Measurements from ENCODE around the gene IGF2R.
A peak's percentile ranks its signal among the peaks of the same experiment; 100 is the strongest.
"Not testable (repeated sequence)": the region's sequence is repeated elsewhere in the genome, so short reads cannot be mapped to it uniquely, and the experiment has no call there.

The IGF2R gene

DNA sequence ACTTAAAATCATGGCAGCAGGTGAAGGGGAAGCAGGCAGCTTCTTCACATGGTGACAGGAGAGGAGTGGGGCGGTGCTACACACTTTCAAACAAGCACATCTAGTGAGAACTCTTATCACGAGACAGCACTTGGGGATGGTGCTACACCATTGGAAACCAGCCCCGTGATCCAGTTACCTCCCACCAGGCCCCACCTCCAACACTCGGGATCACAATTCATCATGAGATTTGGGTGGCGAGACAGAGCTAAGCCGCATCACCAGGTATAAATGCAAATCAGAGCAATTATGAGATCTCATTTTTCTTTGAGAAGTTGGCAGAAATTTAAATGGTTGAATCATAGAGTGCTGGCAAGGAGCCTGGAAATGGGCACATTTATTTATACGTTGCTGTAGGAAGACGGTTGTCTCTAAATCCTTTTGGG, 31.4 kb downstream of the IGF2R start:
- peak; percentile 48 for DNase-seq

DNA sequence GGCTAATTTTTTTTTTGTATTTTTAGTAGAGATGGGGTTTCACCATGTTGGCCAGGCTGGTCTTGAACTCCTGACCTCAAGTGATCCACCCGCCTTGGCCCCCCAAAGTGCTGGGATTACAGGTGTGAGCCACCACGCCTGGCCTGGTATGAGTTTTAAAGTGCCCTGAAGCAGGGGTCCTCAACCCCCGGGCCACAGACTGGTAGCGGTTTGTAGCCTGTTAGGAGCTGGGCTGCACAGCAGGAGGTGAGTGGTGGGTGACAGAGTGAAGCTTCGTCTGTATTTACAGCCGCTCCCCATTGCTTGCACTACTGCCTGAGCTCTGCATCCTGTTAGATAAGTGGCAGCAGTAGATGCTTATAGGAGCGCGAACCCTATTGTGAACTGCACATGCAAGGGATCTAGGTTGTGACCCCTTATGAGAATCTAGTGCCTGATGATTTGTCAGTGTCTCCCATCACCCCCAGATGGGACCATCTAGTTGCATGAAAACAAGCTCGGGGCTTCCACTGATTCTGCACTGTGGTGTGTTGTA, 32.1 kb downstream of the IGF2R start:
- not testable (repeated sequence) for DNase-seq

DNA sequence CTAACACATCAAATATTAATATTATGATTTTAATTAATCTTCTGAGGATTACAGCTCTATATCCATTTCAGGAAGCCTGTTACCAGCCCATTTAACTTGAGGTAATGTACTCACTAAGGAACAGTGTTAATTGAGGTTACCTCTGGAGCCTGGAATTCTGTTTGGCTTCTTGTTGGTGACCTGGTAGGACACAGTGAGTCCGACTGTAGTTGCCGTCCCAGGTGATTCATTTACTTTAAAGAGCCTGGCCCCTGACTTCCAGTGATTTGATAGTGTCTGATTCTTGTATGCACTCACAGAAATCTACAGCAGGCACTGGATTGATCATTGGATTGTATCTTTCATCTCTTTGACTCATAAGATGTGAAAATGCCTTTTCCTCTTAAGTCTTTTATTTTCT, 34.0 kb downstream of the IGF2R start:
- no peak for DNase-seq

DNA sequence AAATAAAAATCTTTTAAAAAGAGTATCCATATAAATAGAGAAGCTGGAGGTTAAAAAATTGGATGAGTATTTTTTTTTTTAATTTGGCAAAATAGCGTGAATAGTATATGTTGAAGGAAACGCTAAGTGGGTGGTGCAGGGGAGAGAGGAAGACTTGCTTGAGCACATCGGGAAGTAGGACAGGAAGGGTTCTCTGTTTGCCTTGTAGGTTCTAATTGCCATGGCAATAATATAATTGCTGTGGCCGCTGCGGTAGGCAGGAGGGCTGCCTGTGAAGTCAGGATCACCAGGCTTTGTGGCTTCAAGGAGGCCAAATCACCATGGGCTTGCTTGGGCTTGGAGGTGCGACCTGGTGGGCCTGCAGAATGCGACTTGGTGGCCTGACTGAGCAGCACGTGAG, 35.1 kb downstream of the IGF2R start:
- DNase-seq, result no peak

DNA sequence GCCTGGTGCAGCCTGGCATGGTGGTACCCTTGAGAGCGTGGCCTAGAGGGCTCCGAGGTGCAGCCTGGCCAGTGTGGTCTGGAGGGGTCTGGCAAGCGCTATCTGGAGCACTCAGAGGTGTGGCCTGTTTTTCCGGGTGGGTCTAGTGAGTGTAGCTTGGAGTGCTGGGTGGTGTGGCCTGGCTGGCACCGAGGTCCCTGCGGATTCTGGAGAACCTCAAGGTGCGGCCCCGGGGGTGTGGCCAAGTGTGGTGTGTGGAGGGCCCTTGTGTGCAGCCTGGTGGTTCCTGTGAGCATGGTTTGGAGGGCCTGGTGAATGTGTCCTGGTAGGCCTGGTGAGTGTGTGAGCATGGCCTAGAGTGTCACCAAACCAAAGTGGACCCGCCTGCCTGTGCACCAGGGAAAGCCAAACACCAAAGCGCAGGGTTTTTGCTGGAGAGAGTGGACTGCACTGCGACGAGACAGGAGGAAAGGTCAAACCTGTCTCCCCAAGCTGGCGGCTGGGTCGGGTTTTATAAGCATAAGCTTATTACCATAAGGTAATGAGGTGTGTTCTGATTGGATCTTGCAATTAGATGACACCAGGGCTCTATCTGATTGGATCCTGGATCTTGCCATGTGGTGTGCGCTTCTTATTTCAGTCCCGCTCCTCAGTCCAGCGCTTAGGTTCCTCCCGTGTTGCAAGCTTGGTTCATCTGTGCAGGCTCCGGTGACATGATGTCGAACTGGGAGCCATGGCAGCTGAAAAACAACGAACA, 35.7 kb downstream of the IGF2R start:
- no peak for DNase-seq

DNA sequence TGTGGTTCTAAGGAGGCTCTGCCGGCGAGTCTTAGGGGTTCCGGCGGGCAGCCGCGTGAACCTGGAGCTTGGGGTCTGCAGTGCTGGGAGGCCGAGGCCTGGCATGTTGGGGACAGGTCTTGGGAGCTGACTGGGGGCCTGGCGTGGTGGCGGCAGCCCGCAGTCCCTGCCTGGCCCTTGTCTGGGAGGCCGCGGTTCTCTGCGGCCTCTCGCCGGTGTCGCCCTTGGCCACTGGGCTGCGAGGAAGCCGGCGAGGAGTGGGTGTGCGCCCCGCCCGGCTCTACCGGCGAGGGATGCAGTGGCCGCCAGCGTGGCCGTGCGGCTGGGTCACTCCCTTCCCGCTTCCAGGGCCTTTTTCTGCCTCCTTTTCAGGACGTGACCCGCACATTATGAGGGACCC, 36.3 kb downstream of the IGF2R start:
- no peak for DNase-seq

DNA sequence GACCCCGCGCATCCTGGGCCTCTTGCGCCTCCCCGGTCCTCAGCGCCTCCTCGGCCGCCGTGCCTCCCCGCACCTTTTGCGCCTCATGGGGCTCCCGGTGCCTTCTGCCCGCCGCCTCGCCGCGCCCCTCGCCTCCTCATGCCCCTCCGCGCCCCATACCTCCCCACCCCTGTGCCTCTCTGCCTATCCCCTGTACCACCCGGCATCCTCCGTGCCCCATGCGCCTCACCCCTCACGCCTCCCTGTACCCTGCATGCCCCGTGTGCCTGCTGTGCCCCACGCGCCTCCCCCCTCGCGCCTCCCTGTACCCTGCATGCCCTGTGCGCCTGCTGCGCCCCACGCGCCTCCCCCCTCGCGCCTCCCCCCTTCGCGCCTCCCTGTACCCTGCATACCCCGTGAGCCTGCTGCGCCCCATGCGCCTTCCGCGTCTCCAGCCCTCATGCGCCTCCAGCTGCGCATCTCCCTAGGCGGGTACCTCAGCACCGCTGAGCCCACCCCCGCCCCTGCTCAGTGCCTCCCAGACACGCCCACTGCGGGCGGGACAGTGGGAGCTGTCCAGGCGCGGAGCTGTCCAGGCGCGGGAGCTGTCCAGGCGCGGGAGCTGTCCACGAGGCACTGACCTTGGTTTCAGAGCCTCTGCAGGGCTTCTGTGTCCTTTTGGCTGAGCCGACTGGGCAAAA, 37.1 kb downstream of the IGF2R start:
- DNase-seq, result no peak

DNA sequence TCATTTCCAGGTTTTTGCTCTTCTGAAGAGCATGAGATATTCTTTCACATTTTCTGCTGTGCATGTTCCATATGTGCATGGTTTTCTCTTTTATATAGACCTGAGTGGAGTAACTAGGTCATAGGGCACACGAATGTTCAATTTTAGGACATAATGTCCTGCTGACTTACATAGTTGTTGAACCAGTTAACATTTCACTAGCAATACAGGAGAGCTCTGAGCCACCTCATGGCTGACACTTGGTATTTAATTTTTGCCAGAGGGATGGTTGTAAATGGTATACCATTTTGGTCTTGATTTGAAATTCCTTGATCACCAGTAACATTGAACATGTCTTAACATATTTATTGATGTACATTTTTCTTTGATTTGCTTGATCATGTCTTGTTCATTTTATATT, 38.3 kb downstream of the IGF2R start:
- DNase-seq, result no peak

DNA sequence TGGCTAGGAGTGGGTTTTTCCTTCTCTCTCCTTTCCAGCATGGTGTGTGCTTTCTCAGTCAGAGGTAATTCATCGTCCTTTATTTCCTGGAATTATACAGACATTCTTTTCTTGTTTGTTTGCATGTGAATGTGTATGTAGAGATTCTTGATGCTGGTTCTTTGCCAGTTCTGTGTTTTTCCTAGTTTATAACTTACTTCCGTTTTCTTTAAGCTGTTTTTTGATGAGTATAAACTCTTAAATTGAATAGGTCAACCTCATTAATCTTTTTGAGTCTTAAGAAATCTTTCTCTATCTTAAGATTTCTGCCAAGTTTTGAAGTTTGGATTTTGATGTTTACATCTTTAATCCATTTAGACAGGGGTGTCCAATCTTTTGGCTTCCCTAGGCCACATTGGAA, 38.7 kb downstream of the IGF2R start:
- no peak for DNase-seq

DNA sequence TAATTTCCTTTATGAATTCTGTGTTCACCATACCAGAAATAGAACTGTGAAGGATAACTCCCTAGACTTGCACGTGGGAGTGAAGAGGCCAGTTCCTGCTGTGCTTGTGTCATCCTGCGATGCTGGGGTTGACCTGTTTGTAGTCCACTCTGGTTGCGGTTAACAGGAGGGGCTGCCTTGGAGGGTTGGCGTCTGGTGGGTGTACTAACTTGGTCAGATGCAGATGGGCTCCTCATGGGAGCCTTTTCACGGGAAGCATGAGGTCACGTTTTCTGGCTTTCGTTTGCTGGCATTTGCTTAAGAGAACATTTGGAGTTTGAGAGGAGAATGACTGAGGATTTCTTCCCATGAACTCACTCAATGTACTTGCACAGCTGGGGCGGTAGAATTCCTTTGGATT, 41.2 kb downstream of the IGF2R start:
- DNase-seq, result no peak

DNA sequence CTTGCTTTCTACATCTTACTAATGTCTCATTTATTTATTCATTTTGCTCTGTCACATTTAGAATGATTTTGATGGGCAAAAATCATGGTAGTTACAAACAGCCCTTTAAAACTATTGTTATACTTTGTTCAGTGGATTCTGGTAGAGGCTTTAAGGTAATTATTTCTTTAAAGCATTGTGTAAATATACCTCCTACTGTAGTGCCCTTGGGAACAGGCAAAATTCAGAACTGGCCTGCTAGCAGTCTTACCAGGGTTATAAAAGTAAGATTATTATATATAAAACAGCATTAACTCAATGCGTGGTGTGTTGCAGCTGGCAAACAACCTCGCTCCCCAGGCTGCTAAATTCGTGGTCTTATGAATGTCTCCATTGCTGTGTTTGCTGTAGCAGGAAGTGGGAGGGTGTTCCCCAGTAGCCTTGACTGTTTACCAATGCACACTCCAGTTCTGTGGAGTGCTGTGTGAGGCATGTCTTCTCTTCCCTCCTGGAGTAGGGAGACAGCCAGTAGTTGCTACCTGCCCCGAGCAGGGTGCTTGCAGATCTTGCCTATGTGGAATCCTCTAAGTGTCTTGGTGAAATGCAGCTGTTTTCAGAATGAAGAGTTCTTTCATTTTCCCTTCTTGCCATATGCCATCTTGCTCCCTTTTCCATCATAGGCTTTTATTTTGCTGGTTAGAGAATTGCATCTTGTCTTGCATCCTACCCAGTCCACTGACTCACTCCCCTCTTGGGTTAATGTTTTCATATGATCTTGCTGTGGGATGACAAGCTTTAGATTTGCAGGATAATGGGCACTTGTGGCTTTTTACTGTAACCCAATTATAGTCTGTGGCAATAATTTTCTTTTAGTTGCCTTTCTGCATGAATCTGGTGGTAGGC, 45.3 kb downstream of the IGF2R start:
- DNase-seq, result no peak

DNA sequence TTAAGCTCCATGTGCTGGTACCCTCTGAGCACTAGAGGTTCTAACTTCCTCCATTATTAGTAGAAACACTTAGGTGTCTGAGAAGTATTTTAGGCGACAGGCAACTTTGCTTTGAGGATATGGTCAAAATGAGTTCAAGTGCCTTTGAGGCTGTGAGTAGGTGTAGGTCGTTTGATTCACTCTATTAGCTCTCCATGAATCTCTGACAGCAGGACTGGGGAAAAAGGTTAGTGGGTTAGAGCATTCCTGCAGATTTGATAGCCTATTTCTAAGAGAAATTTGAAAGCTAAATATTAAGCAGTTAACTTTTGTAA, 45.9 kb downstream of the IGF2R start:
- no peak for DNase-seq

DNA sequence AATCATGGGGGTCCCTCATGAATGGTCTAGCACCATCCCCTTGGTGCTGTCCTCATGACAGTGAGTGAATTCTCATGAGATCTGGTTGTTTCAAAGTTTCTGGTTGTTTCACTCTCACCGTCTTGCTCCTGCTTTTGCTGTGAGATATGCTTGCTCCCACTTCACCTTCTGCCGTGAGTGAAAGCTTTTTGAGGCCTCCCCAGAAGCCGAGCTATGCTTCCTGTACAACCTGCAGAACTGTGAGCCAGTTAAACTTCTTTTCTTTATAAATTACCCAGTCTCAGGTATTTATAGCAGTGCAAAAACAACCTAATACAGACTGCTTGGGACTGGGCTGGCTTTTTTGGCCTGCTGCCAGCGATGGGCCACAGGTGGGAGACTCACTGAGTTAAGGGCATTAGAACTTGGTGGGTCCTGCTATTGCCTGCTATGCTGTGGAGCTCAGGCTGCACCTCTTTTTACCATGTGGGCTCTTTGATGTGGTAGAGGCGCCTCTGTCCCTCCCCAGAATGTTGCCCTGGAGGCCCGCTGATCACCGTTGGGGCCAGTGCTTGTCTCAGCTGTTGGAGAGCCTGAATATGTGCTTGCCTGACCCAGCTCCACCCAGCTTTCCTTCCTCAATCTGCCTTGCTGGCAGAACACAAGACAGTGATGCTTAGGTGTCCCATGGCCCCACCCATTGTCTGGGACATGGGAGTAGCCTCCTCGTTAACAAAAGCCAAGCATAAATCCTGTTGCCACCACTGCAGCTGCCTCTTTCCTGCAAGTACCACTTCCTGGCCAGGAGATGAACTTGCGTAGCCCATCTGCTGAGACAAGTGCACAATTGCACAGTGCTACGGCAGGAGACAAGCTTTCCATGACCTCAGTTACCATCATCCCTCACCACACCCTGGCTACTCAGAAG, 47.1 kb downstream of the IGF2R start:
- DNase-seq, result no peak

DNA sequence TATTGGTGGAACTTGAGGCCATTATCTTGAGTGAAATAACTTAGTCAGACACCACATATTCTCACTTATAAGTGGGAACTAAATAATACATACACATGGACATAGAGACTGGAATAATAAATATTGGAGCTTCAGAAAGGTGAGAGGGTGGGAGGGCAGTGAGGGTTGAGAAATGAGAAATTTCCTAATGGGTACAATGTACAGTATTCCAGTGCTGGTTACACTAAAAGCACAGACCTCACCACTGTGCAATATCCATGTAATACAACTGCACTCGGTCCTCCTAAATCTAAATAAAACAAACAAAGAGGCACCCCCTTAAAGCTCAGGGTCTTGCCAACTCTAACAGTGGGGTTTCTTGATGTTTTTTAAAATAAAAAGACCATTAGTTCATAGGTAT, 53.2 kb downstream of the IGF2R start:
- no peak for DNase-seq

DNA sequence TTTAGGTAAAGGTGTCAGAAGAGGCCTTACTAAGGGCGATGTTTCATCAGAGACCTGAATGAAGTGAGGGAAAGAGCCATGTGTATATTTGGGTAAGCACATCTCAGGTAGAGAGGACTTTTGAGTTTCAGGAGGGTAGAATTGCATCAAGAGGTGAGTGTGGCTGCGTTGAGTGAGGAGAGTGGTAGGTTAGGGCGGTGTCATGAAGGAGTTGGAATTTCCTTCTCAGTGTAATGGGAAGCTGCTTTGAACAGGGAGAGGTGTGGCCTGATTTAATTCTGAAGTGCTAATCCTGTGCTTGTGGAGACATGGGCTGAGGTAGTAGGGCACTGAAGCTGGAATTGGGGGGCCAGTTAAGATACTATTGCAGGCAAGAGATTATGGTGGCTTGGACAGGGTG, 53.9 kb downstream of the IGF2R start:
- DNase-seq, result no peak

DNA sequence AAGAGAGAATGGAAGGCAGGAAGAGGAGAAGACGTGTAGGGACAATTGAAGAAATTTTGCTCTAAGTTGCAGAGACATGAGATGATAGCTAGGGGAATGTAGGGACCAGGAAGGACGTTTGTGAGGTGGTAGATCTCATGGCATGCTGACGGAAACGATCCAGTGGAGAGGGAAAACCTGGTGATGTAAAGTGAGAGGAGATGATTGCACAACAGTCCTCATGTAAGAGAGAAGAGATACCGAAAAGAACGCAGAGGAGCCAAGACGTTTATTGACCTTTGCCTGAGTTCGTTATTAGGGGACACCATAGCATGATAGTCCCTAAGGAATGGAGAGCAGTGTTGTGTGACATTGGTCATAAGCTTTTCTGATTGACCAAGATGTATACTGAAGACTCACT, 55.3 kb downstream of the IGF2R start:
- DNase-seq, result no peak

DNA sequence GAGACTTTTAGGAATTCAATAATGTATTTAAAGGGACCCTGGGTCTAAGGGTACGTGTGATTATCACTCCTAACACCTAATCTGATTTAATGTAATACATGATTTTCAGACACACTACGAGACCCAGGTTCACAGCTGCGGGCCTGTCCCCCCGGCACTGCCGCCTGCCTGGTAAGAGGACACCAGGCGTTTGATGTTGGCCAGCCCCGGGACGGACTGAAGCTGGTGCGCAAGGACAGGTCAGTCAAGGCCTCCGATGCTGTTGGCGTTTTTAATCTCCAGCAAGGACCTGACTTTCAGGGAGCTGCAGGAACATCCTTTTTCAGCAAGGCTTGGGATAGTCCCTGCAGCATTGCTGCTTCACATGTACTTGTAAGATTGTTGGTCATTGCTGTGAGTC, 58.2 kb downstream of the IGF2R start:
- no peak for DNase-seq

DNA sequence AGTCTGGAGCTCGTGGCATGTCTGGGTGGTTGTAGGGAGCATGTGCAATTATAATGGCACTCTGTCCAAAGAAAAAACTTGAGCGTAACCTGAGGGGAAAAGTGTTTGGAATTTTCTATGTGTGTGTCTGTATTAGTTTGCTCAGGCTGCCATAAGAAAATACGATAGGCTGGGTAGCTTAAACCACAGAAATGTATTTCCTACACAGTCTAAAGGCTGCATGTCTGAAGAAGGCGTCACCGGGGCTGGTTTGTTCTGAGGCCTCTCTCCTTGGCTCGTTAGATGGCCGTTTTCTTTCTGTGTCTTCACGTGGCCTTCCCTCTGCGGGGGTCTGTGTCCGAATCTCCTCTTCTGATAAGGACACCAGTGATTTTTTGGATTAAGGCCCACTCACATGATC, 59.0 kb downstream of the IGF2R start:
- DNase-seq, result no peak

DNA sequence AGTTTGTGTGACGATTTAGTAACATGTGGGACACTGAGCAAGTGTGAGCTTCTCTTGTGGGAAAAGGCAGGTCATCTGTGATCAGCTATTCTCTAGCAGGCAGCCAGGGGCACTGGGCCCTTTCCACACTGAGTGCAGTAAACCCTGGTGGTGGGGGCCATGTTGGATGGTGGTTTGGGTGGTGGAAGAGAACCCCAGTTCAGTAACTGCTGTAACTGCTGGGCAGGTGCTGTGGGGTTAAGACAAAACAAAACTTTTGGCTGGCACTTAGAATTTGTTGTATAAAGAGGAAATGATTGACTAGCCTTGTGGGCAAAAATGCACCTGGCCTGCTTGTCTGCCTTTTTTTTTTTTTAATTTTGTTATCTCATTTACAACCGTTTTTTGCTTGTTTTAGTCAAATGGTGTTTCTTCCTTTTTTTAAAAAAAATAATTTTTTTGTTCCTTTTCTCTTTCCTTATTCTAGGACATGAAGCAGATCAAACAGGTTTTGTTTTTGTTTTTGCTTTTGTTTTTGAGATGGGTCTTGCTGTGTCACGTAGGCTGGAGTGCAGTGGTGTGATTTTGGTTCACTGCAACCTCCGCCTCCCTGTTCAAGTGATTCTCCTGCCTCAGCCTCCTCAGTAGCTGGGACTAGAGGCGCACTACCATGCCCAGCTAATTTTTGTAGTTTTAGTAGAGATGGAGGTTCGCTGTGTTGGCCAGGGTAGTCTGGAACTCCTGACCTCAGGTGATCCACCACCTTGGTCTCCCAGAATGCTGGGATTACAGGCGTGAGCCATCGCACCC, 59.8 kb downstream of the IGF2R start:
- DNase-seq, result no peak

DNA sequence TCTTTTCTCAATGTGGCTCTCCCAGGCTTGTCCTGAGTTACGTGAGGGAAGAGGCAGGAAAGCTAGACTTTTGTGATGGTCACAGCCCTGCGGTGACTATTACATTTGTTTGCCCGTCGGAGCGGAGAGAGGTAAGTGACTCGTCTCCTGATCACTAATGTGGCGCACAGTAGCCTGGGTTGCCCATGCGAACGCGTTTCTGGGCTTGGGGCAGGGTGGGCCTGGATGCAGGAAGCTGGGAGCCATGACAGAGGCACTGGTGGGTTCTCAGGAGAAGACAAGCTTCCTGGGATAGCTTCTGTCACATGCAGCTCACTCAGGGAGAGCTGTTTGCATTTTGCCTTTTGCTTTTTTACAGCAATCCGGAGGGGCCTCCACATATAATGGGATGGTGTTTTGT, 60.6 kb downstream of the IGF2R start:
- DNase-seq, result no peak

DNA sequence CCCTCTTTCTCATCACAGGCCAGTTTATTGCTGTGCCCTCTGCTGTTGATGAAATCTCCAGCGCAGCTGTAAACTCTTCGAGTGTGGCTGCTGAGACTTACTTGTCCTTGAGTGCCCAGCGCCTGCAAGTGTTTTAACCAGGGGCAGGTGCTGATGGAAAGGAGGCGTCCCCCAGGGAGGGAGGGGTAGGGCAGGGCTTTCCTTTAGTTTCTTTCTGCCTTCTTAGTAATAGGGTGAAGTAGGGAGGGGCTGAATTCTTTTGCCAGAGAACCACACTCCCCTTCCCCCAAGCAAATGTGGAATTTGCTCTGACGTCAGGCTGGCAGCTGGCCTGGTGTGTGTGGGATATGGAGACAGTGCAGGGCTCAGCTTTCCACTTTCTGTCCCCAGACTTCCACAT, 61.2 kb downstream of the IGF2R start:
- DNase-seq, result no peak

DNA sequence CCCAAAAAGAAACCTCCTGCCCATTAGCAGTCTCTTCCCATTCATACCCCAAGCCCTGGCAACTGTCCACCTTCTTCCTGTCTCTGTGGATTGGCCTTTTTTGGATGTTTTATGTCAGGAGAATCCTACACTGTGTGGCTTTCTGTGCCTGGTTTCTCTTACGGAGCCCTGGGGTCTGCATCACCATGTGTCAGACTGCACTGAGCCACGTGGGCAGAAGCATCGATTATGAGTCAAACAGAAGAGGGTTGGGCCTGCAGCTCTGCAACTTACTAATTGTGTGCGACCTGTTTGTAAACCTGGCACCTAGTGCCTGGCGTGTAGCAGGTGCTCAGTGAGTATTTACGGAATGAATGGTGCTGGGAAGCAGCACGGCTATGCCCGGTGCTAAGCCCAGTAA, 62.6 kb downstream of the IGF2R start:
- no peak for DNase-seq
